NCI-H524 (cell line): ENCODE results near the gene CNN1.
"Not testable (repeated sequence)": the region's sequence is repeated elsewhere in the genome, so short reads cannot be mapped to it uniquely, and the experiment has no call there.

Source experiments
- DNase-seq, 2 experiments: peaks; one replicate each; lab custom pipeline; 2025; lab: John Stamatoyannopoulos, UW

The CNN1 gene

GRCh38 chr19:11564082-11564807, 25.6 kb downstream of the CNN1 start:
- not testable (repeated sequence) for DNase-seq

GRCh38 chr19:11565649-11565980, 27.0 kb downstream of the CNN1 start:
- not testable (repeated sequence) for DNase-seq

- no peak for DNase-seq
Observed at GRCh38 chr19:11566164-11566563, 27.5 kb downstream of the CNN1 start.

GRCh38 chr19:11570039-11570462, 31.4 kb downstream of the CNN1 start:
- DNase-seq, result peak in 1 of 2 experiments; percentile 33

GRCh38 chr19:11573354-11573753, 34.7 kb downstream of the CNN1 start:
- DNase-seq, result not testable (repeated sequence)

- not testable (repeated sequence) for DNase-seq
Observed at GRCh38 chr19:11573763-11574162, 35.1 kb downstream of the CNN1 start.

- no peak for DNase-seq
Observed at GRCh38 chr19:11574689-11575088, 36.0 kb downstream of the CNN1 start.

GRCh38 chr19:11576227-11576626, 37.6 kb downstream of the CNN1 start:
- no peak for DNase-seq

- no peak for DNase-seq
Observed at GRCh38 chr19:11577451-11578257, 39.0 kb downstream of the CNN1 start, which contains the start of gene ACP5. Gene ACP5 (minus strand): TSS chr19:11577645. CDS start chr19:11577317, 328 bp downstream.

- DNase-seq, result no peak
Observed at GRCh38 chr19:11578258-11579142, 39.8 kb downstream of the CNN1 start.

GRCh38 chr19:11580116-11580515, 41.5 kb downstream of the CNN1 start:
- DNase-seq, result no peak

- DNase-seq, result no peak
Observed at GRCh38 chr19:11581740-11582139, 43.1 kb downstream of the CNN1 start.

- DNase-seq, result no peak
Observed at GRCh38 chr19:11586331-11586730, 47.7 kb downstream of the CNN1 start.

GRCh38 chr19:11587302-11587974, 48.8 kb downstream of the CNN1 start:
- DNase-seq, result peak; percentile 49 to 83

GRCh38 chr19:11587975-11588631, 49.5 kb downstream of the CNN1 start:
- peak in 1 of 2 experiments; percentile 20 for DNase-seq

GRCh38 chr19:11594084-11594483, 55.4 kb downstream of the CNN1 start:
- no peak for DNase-seq

- no peak for DNase-seq
Observed at GRCh38 chr19:11596156-11596555, 57.5 kb downstream of the CNN1 start.

GRCh38 chr19:11597202-11598102, 58.8 kb downstream of the CNN1 start, which contains the start of gene ZNF627:
Gene ZNF627 (plus strand): TSS chr19:11597483. CDS start chr19:11597628, 145 bp downstream.
- peak; percentile 98 for DNase-seq

- no peak for DNase-seq
Observed at GRCh38 chr19:11598103-11598483, 59.4 kb downstream of the CNN1 start.

- DNase-seq, result no peak
Observed at GRCh38 chr19:11598746-11599145, 60.1 kb downstream of the CNN1 start.
